Measurements from ENCODE around the gene GOLGA8H.
"Not testable (repeated sequence)": the region's sequence is repeated elsewhere in the genome, so short reads cannot be mapped to it uniquely, and the experiment has no call there.

Gene GOLGA8H, protein sequence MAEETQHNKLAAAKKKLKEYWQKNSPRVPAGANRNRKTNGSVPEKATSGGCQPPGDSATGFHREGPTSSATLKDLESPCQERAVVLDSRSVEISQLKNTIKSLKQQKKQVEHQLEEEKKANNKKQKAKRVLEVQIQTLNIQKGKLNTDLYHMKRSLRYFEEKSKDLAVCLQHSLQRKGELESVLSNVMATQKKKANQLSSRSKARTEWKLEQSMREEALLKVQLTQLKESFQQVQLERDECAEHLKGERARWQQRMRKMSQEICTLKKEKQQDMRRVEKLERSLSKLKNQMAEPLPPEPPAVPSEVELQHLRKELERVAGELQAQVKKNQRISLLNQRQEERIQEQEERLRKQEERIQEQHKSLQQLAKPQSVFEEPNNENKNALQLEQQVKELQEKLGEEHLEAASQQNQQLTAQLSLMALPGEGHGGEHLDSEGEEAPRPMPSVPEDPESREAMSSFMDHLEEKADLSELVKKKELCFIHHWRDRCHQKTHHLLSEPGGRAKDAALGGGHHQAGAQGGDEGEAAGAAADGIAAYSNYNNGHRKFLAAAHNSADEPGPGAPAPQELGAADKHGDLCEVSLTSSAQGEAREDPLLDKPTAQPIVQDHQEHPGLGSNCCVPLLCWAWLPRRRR

DNA sequence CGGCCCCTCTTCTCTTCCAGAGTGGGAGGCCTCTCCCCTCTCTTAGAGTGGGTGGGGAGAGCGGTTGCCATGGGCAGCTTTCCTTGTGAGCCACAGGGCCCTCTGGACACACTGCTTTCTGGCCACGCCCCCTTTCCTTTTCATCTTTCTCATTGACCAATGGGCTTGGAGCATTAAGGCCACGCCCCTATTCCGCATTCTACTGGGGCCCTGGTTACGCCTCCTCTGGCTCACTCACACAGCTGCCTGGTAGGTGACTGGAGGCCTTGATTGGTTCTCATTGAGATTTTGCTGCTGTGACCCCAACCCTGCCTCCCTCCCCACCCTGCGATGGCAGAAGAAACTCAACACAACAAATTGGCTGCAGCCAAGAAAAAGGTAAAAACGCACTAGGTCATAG lies at the start of gene GOLGA8H:
GOLGA8H (plus strand) TSS at position 233 of the 400 bp plus-strand sequence; CDS start at position 331, 98 bp downstream.
- not testable (repeated sequence) for DNase-seq (ENCODE audit: low read depth in 2 of 2)

DNA sequence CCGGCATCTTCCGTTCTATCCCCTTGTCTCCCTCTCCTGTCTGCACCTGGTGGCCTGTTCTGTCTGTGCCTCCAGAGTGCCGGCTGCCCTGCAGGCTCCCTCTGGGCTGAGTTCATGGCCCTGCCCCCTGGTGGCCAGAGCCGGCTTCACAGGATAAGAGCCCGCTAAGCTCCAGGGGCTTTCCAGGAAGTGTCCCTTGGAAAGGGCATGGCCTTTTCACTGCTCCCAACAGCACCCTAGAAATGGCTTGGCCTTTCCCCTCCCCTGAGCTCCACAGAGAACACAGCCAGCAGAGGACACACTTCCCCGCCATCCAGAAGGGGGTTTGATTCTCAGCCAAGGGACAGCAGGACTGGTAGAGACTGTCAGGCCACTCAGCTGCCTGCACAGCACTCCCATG lies 36.9 kb upstream of the GOLGA8H start:
- DNase-seq (ENCODE audit: low read depth in 2 of 2): not testable (repeated sequence)

DNA sequence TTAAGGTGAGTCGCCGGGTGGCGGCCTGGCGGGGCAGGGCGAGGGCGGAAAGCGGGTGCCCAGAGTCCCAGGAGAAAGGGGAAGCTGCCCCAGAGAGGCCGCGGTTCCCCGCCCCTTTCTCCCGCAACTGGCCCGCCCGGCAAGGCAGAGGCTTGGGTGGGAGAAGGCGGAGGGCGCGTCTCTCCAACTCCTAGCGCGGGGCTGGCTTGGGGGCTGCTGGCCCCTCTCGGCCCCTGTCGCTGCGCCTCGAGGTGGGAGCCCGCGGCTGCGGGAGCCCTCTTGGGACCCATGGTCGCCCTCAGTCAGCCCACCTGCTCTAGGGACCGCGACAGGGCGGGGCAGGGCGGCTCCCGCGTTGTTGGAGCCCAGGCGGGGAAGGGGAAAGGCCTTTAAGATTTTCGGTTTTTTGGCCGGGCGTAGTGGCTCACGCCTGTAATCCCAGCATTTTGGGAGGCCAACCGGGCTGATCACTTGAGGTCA lies 30.8 kb upstream of the GOLGA8H start:
- DNase-seq (ENCODE audit: low read depth in 2 of 2): not testable (repeated sequence)

DNA sequence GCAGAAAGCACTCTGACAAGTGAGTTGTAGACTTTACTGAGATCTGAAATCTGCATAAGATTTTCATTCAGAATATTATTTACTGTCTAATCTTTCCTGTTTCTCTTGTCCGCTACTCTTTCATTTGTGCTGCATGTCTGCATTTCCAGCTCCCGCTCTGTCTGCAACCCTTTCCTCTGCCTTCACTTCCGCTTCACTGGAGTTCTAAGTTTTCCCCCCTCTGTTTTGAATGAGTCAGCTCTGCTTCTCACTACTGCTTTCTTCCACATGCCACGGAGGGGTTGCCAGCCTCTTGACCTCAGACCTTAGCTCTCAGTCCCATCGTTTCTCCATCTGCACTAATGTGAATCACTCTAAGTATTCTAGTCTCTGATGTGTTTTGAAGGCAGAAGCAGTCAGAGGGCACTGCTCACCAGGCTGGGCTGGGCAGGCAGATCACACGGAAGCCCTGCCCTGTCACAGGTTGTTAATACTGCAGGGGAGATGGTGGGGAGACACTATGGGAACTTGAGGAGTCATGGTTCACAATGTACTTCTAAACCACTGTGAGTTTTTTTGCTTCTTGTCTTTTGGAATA lies 24.3 kb upstream of the GOLGA8H start:
- not testable (repeated sequence) for DNase-seq (ENCODE audit: low read depth in 2 of 2)

DNA sequence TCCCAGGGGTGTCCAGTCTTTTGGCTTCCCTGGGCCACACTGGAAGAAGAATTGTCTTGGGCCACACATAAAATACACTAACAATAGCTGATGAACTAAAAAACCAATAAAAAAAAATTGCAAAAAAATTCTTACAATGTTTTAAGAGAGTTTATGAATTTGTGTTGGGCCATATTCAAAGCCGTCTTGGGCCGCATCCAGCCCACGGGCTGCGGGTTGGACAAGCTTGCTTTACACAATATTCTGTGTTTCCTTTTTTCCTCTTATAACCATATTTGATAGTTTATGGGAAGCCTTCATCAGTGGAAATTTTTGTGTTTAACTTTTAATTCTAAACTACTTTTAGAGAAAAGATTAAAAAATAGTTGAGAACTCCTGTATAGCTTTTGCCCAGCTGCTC lies 23.1 kb upstream of the GOLGA8H start:
- DNase-seq (ENCODE audit: low read depth in 2 of 2): not testable (repeated sequence)

DNA sequence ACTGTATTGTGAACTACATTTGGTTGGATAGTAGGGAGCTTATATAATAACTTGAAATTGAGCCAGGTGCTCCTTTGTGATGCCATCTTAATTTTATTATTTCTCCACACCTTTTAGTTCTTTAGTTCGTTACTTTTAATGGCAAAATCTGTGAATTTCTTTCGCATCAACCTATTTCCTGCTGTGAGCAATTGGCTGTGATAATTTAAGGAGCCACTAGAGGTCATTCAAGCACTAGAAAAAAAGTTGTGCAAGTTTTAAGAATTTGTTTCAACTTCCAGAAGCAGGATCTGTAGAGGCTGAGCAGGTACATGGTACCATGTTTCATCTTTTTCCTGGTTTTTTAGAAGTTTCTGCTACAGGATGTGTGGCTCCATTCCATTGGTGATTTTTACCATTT lies 4.9 kb upstream of the GOLGA8H start:
- not testable (repeated sequence) for DNase-seq (ENCODE audit: low read depth in 2 of 2)

DNA sequence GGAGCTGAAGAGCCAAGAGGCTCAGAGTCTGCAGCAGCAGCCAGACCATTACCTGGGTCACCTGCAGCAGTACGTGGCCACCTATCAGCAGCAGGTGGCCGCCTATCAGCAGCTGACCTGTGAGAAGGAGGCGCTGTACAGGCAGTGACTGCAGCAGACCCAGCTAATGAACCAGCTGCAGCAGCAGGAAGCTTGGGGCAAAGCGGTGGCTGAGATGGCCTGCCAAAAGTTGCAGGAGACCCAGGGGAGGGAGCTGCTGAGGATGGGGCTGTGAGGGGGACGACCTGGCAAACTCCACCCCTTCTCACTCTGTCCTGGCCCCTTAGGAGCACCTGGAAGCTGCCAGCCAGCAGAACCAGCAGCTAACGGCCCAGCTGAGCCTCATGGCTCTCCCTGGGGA lies 8.4 kb downstream of the GOLGA8H start:
- DNase-seq (ENCODE audit: low read depth in 2 of 2): not testable (repeated sequence)

DNA sequence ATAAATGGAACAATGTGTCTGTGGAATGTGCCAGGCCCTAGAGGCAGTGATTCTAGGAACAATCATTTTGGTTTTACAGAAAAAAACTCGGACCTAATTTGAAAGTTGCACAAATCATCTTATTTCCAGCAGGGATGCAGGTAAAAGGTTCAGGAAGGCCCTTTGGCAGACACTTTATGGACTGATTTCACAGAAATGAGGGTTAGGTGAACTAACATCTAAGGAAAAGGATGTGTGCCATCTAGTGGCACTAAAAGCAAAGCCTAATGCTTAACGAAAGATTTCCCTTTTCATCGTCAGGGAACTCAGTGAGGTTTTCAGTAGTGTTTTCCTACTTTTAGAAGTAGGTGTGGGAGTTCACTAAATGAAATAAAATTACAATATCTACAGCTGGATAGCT lies 17.5 kb downstream of the GOLGA8H start:
- DNase-seq (ENCODE audit: low read depth in 2 of 2): not testable (repeated sequence)

DNA sequence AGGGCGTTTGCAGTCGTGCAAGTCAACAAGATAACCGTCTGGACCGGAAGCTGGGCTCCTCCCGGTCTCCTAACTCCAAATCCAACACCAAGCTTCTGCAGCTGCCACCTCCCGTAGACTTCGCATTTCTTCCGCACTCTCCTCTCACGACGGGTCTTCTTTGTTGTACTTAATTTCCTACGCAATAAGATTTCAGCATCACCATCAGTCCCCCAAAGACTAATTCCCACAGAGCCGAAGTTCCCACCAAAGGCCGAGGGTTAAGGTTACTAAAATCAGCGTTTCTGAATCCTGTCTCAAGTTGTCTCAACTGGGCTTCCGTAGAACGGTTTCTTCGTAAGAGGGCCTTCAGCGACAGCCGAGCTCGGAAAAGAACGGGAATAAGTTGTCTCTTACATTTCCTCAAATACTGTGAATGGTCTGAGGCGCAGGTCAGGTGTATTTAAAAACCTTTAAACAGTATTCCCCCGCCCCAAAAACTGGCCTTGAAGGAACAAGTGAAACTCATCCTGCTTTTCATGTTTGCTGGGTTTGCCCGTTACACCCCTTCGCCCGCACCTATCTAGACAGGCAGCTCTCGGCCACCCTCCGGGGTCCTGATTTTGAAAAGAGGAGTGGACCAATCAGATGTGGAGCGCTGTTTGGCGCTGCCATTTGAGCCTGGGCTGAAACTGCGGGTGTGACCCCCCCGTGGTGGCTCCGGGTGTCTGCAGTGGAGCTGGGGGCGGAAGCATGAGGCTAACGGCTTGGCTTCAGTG lies 21.8 kb downstream of the GOLGA8H start, which contains the start of gene ARHGAP11B:
ARHGAP11B (plus strand) TSS at position 693 of the 758 bp plus-strand sequence.
- DNase-seq (ENCODE audit: low read depth in 2 of 2): peak; percentile 94 to 96

DNA sequence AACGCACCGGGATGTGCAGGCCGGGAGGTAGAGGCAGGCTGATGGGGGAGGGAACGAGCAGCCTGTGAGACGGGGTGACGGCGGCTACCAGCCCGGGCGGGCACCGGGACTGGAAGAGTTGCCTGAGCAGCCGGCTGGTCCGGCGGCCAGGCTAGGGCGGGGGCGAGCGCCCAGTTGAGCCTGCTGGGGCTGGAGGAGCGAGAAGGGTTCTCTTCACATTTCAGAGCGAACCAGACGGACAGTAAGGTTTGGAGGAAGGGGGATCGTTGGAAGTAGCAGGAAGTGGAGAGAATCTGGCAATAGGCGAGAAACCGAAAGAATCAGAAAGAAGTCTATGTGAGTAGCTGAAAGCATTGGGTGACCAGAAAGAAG lies 22.4 kb downstream of the GOLGA8H start:
- not testable (repeated sequence) for DNase-seq (ENCODE audit: low read depth in 2 of 2)

DNA sequence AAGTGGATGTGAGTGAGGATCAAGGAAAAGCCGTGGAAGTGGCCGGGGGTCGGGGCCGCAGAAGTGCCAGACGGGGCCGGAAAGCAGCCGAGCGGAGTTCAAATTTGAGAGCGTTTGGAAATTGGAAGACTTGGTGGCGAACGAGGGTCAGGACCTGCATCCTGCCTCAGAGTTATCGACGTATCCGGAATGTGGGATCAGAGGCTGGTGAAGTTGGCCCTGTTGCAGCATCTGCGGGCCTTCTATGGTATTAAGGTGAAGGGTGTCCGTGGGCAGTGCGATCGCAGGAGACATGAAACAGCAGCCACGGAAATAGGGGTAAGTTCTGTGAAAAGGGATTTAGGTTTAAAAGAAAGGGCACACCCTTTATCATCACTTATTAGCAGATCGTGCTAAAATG lies 22.8 kb downstream of the GOLGA8H start:
- not testable (repeated sequence) for DNase-seq (ENCODE audit: low read depth in 2 of 2)

DNA sequence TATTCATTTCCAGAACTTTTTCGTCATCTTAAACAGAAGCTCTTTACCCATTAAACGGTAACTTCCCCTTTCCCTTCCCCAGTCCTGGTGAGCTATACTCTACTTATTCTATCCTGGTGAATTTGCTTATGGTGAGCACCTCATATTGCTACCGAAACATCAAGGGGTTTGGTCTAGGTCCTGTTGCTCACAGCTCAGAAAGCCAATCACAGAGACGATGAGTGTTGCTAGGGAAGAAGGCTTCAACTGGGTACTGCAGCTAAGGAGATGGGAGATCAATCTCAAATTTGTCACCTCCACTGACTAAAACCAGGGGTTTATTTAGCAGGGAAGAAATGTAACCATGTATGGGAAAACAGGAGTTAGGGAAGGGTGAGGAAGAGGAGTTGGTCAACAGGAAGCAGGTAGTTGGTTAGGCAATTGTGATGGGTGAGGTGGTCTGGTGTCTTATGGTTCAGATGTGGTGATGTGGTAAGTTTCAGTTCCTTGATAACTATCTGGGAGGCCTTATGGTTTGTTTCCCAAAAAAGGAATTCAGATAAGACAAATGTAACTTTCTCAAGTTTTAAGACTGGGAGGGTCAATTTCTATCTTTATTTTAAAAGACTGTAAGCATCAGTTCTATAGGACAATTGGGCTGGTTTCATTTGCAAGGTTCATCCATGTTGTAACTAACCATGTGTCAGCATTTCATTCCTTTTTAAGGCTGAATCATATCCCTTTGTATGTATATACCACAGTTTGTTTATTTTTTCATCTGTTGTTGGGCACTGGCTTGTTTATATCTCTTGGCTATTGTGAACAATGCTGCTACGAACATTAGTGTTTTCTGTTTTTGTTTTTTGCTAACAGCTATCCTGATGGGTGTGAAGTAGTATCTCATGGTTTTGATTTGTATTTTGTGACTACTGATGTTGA lies 46.4 kb downstream of the GOLGA8H start:
- DNase-seq (ENCODE audit: low read depth in 2 of 2): no peak

DNA sequence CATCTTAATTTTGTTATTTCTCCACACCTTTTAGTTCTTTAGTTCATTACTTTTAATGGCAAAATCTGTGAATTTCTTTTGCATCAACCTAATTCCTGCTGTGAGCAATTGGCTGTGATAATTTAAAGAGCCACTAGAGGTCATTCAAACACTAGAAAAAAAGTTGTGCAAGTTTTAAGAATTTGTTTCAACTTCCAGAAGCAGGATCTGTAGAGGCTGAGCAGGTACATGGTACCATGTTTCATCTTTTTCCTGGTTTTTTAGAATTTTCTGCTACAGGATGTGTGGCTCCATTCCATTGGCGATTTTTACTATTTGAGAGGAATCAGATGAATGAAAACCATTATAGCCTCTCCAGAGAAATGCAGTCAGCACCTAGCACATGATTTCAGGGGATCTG lies 57.3 kb downstream of the GOLGA8H start:
- DNase-seq (ENCODE audit: low read depth in 2 of 2): not testable (repeated sequence)
